Measurements from ENCODE around the gene SYT1. TPM values are rescaled to one million over a fixed set of nuclear protein-coding genes. Genes with fewer than 3 reads are reported as not detected.
"Not testable (repeated sequence)": the region's sequence is repeated elsewhere in the genome, so short reads cannot be mapped to it uniquely, and the experiment has no call there.

The SYT1 gene
- total RNA-seq, 1 donor from 2014 or later: not detected

- intact Hi-C loops (cut with micrococcal nuclease): no loop called here
- Mint-ChIP-seq H3K9me3 (peaks cover 10% of the 10 kb centered on the region), H3K36me3 (ENCODE audit: low read depth) (no peaks in the 10 kb centered on the region), H3K27me3 (ENCODE audit: low read depth) (no peaks in the 10 kb centered on the region), H3K4me1 (ENCODE audit: low read depth) (no peaks in the 10 kb centered on the region), H3K4me3 (ENCODE audit: low read depth) (no peak overlapping the region), H3K27ac (no peak overlapping the region)
- DNase-seq (ENCODE audit: low spot score): no peak
These were observed 321.9 kb downstream of the SYT1 start for GRCh38 chr12:79186506-79186905.

DNA sequence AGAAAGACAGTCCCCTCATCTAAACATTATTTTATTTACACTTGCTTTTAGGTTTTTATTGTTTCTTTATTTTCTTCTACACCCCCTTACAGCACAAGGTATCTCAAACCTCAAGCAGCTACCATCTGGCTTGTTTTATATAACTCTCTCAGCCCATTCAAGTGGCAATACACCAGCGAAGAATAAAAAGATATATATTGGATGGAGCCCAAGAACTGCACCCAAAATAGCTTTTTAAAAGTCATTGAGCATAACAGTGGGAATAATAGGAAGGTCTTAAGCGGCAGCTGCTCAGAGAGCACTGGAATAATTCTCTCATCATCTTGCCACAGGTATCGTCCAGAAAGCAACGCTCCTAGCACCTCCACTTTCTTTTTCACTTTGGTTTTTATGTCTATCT is 322.5 kb downstream of the SYT1 start:
- DNase-seq (ENCODE audit: low spot score): no peak
- H3K4me1 Mint-ChIP-seq (ENCODE audit: low read depth): no peaks in the 10 kb centered on the region
- intact Hi-C loops (cut with micrococcal nuclease): no loop called here
- no peak overlapping the region for H3K4me3 Mint-ChIP-seq (ENCODE audit: low read depth)
- no peaks in the 10 kb centered on the region for H3K36me3 Mint-ChIP-seq (ENCODE audit: low read depth)
- H3K9me3 Mint-ChIP-seq: peaks cover 9% of the 10 kb centered on the region
- no peak overlapping the region for H3K27ac Mint-ChIP-seq
- no peaks in the 10 kb centered on the region for H3K27me3 Mint-ChIP-seq (ENCODE audit: low read depth)

DNA sequence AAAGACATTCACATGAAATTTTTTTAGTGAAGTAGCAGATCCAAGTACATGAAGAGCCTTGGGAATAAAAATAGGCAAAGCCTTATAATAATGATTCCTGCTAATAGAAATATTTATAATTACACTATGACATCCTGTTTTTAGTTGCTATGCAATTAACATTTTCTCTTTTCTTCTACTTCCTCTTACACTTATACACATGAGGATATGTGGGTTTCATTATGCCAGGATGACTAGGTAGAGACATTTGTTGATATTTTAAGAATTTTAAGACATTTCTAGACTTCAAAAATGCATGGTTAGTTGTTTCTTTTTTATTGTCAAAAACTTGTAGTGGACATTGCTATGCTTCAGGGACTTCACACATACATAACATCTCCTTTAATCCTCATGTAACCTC is 326.8 kb downstream of the SYT1 start:
- Mint-ChIP-seq H3K27me3 (ENCODE audit: low read depth) (no peaks in the 10 kb centered on the region), H3K4me3 (ENCODE audit: low read depth) (no peak overlapping the region), H3K4me1 (ENCODE audit: low read depth) (no peaks in the 10 kb centered on the region), H3K36me3 (ENCODE audit: low read depth) (no peaks in the 10 kb centered on the region), H3K9me3 (peaks cover 6% of the 10 kb centered on the region), H3K27ac (no peak overlapping the region)
- intact Hi-C loops (cut with micrococcal nuclease): no loop called here
- DNase-seq (ENCODE audit: low spot score): no peak

DNA sequence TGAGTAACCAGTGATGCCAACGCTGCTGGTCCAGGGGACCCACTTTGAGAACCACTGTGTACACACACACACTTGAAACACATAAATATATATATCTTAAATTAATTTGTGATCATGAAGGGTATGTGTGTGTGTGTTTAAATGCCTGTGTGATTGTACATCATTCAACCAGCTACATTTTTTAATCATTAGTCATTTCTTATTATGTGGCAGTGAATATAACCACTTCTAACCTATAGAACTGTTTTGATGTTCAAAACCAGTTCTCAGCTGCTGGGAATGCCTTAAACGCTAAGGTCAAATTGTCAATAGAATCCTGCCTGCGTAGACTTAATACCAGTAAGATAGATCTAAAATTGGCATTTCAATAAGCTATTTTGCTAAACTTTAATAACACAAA is 330.0 kb downstream of the SYT1 start:
- peaks cover 6% of the 10 kb centered on the region for H3K9me3 Mint-ChIP-seq
- H3K4me1 Mint-ChIP-seq (ENCODE audit: low read depth): no peaks in the 10 kb centered on the region
- no peak overlapping the region for H3K27ac Mint-ChIP-seq
- no peak overlapping the region for H3K4me3 Mint-ChIP-seq (ENCODE audit: low read depth)
- intact Hi-C loops (cut with micrococcal nuclease): no loop called here
- no peaks in the 10 kb centered on the region for H3K36me3 Mint-ChIP-seq (ENCODE audit: low read depth)
- H3K27me3 Mint-ChIP-seq (ENCODE audit: low read depth): no peaks in the 10 kb centered on the region
- DNase-seq (ENCODE audit: low spot score): no peak

- no peak for DNase-seq (ENCODE audit: low spot score)
- Mint-ChIP-seq H3K4me1 (ENCODE audit: low read depth) (no peaks in the 10 kb centered on the region), H3K27me3 (ENCODE audit: low read depth) (no peaks in the 10 kb centered on the region), H3K27ac (no peak overlapping the region), H3K9me3 (peaks cover 4% of the 10 kb centered on the region), H3K4me3 (ENCODE audit: low read depth) (no peak overlapping the region), H3K36me3 (ENCODE audit: low read depth) (no peaks in the 10 kb centered on the region)
- intact Hi-C loops (cut with micrococcal nuclease): no loop called here
These were observed 334.6 kb downstream of the SYT1 start for GRCh38 chr12:79199166-79199565.

DNA sequence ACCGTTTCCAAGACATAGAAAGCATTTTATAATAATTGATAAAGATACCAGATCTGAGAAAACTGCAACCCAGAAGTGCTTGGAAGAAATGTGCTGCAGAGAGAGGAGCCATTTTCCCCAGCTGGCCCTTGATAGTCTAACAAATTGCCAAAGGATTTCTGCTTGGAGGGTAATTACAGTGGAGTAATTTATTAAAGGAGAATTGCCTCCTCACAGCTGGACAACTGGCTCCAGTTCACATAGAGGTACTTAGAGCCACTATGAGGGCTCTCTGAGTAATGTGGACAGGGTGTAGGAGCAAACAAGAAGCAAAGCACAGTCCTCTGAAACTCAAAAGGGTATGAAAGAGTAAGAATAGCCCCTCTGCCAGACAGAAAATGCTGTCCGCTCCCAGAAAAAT is 335.6 kb downstream of the SYT1 start:
- Mint-ChIP-seq H3K4me3 (ENCODE audit: low read depth) (no peak overlapping the region), H3K4me1 (ENCODE audit: low read depth) (no peaks in the 10 kb centered on the region), H3K36me3 (ENCODE audit: low read depth) (no peaks in the 10 kb centered on the region), H3K9me3 (peaks cover 4% of the 10 kb centered on the region), H3K27me3 (ENCODE audit: low read depth) (no peaks in the 10 kb centered on the region), H3K27ac (no peak overlapping the region)
- DNase-seq (ENCODE audit: low spot score): no peak
- intact Hi-C loops (cut with micrococcal nuclease): no loop called here

DNA sequence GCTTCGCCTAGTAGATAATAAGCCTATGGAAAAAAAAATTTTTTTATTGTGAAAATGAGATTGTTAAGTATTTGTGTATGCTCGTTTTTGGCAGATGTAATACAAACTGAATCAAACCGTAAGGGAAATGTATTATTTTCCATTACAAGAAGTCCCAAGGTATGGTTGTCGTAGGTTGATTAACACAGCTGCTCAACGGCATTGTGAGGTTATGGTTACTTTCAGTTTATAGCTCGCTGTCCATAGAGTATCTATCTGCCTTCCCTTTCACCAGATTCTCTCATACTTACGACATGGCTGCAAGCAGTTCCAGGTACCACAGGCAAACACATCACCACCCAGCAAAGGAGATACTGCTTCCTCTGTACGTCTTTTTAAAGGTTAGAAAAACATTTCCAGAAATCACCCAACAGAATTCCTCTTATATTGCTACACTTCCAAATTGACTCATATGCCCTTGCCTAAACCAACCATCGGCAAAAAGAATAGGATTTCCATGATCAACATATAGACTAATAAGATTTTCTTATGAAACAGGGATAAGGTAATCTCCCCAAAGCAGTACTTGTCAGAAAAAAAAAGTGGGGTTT is 338.6 kb downstream of the SYT1 start:
- Mint-ChIP-seq H3K9me3 (peaks cover 6% of the 10 kb centered on the region), H3K4me1 (ENCODE audit: low read depth) (no peaks in the 10 kb centered on the region), H3K27me3 (ENCODE audit: low read depth) (no peaks in the 10 kb centered on the region), H3K4me3 (ENCODE audit: low read depth) (no peak overlapping the region), H3K27ac (no peak overlapping the region), H3K36me3 (ENCODE audit: low read depth) (no peaks in the 10 kb centered on the region)
- intact Hi-C loops (cut with micrococcal nuclease): no loop called here
- DNase-seq (ENCODE audit: low spot score): no peak

DNA sequence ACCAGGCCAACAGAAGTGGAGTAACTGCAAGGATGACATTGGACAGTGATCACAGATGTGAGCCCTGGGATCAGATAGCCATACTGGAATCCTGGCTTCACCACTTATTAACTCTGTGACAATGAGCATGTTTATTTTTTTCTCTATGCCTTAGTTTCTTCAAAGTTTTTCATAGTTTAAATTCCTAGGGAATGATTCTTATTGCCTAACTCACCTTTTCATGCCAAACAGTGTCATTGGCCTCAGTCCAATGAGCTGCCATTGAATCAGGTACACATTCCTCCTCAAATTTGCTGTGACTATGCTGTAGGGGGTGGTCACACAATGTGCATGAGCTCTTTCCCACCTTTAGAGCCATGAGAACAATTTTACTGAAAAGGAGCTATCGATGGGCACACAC is 342.3 kb downstream of the SYT1 start:
- H3K27ac Mint-ChIP-seq: no peak overlapping the region
- peaks cover 11% of the 10 kb centered on the region for H3K9me3 Mint-ChIP-seq
- no peaks in the 10 kb centered on the region for H3K4me1 Mint-ChIP-seq (ENCODE audit: low read depth)
- no peaks in the 10 kb centered on the region for H3K36me3 Mint-ChIP-seq (ENCODE audit: low read depth)
- DNase-seq (ENCODE audit: low spot score): no peak
- H3K27me3 Mint-ChIP-seq (ENCODE audit: low read depth): no peaks in the 10 kb centered on the region
- no peak overlapping the region for H3K4me3 Mint-ChIP-seq (ENCODE audit: low read depth)
- intact Hi-C loops (cut with micrococcal nuclease): no loop called here

- H3K36me3 Mint-ChIP-seq (ENCODE audit: low read depth); intact Hi-C loops (cut with micrococcal nuclease); H3K27ac Mint-ChIP-seq; H3K4me3 Mint-ChIP-seq (ENCODE audit: low read depth); H3K27me3 Mint-ChIP-seq (ENCODE audit: low read depth); DNase-seq (ENCODE audit: low spot score); H3K4me1 Mint-ChIP-seq (ENCODE audit: low read depth): not testable (repeated sequence)
- H3K9me3 Mint-ChIP-seq: peaks cover 17% of the 10 kb centered on the region
These were observed 345.8 kb downstream of the SYT1 start for GRCh38 chr12:79210403-79210802.

GRCh38 chr12:79217306-79217705 is 352.7 kb downstream of the SYT1 start:
- peaks cover 27% of the 10 kb centered on the region for H3K9me3 Mint-ChIP-seq
- intact Hi-C loops (cut with micrococcal nuclease): no loop called here
- H3K4me1 Mint-ChIP-seq (ENCODE audit: low read depth): no peaks in the 10 kb centered on the region
- no peaks in the 10 kb centered on the region for H3K27me3 Mint-ChIP-seq (ENCODE audit: low read depth)
- no peak overlapping the region for H3K27ac Mint-ChIP-seq
- no peaks in the 10 kb centered on the region for H3K36me3 Mint-ChIP-seq (ENCODE audit: low read depth)
- DNase-seq (ENCODE audit: low spot score): no peak
- no peak overlapping the region for H3K4me3 Mint-ChIP-seq (ENCODE audit: low read depth)

GRCh38 chr12:79223210-79223609 is 358.6 kb downstream of the SYT1 start:
- no peak overlapping the region for H3K4me3 Mint-ChIP-seq (ENCODE audit: low read depth)
- H3K36me3 Mint-ChIP-seq (ENCODE audit: low read depth): no peaks in the 10 kb centered on the region
- intact Hi-C loops (cut with micrococcal nuclease): no loop called here
- no peak for DNase-seq (ENCODE audit: low spot score)
- no peak overlapping the region for H3K27ac Mint-ChIP-seq
- H3K9me3 Mint-ChIP-seq: peaks cover 30% of the 10 kb centered on the region
- H3K4me1 Mint-ChIP-seq (ENCODE audit: low read depth): no peaks in the 10 kb centered on the region
- no peaks in the 10 kb centered on the region for H3K27me3 Mint-ChIP-seq (ENCODE audit: low read depth)

GRCh38 chr12:79223761-79224160 is 359.2 kb downstream of the SYT1 start:
- Mint-ChIP-seq H3K36me3 (ENCODE audit: low read depth) (no peaks in the 10 kb centered on the region), H3K9me3 (peaks cover 27% of the 10 kb centered on the region), H3K4me1 (ENCODE audit: low read depth) (no peaks in the 10 kb centered on the region), H3K27me3 (ENCODE audit: low read depth) (no peaks in the 10 kb centered on the region), H3K27ac (no peak overlapping the region), H3K4me3 (ENCODE audit: low read depth) (no peak overlapping the region)
- intact Hi-C loops (cut with micrococcal nuclease): no loop called here
- DNase-seq (ENCODE audit: low spot score): no peak

DNA sequence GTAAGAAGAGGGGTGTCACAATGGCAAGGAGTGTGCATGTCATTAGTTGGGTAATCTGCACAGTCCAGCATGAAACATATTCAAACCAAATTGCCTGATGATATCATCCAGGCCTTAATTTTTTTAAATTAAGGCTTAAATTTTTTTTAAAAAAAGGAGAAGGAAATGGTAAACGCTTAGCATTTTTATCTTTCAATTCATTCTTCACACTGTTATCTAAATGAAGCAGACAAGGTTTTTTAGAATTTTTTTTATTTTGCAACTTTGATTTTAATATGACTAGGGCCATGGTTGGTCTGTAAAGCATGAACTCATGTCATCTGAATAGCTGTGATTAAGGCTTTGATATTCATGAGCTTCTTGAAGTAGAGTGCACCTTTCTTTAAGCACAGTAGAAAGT is 362.5 kb downstream of the SYT1 start:
- intact Hi-C loops (cut with micrococcal nuclease): no loop called here
- no peaks in the 10 kb centered on the region for H3K4me1 Mint-ChIP-seq (ENCODE audit: low read depth)
- no peaks in the 10 kb centered on the region for H3K27me3 Mint-ChIP-seq (ENCODE audit: low read depth)
- no peak overlapping the region for H3K4me3 Mint-ChIP-seq (ENCODE audit: low read depth)
- DNase-seq (ENCODE audit: low spot score): no peak
- H3K27ac Mint-ChIP-seq: no peak overlapping the region
- H3K9me3 Mint-ChIP-seq: peaks cover 16% of the 10 kb centered on the region
- H3K36me3 Mint-ChIP-seq (ENCODE audit: low read depth): no peaks in the 10 kb centered on the region

DNA sequence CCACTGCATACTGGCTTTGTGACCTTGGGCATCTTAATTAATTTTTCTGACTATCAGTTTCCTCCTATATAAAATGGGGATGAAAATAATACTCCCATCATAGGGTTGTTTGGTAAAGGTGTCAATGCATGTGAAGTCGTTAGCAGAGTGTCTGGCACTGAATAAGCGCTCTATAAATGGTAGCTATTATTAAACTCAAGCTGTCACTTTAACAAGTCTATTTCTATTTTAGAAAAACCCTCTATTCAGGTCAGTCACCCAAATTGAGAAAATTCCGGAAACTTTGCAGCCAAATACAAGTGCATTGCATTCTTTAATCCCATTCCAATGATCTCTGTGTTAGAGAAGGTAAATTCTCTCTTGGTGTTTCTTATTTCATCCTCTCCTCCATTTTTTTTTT is 363.1 kb downstream of the SYT1 start:
- Mint-ChIP-seq H3K36me3 (ENCODE audit: low read depth) (no peaks in the 10 kb centered on the region), H3K27me3 (ENCODE audit: low read depth) (no peaks in the 10 kb centered on the region), H3K4me3 (ENCODE audit: low read depth) (no peak overlapping the region), H3K27ac (no peak overlapping the region), H3K4me1 (ENCODE audit: low read depth) (no peaks in the 10 kb centered on the region), H3K9me3 (peaks cover 14% of the 10 kb centered on the region)
- no peak for DNase-seq (ENCODE audit: low spot score)
- intact Hi-C loops (cut with micrococcal nuclease): no loop called here

Data from activated T-helper 2 cell treated with anti-CD3 and anti-CD28 coated beads, Interferon-gamma antibody, Interleukin-2, Interleukin-4, amounts not matched to agents 10 μg/mL and 5 μg/mL and 100 μg/mL, durations not matched to agents 14 hours and 24 hours and 36 hours (primary cell).